Heart left ventricle (tissue), 16 donors: ENCODE data around the gene PATJ. TPM values are rescaled to one million over a fixed set of nuclear protein-coding genes. Genes with fewer than 3 reads are reported as not detected.
"Not testable (repeated sequence)": the region's sequence is repeated elsewhere in the genome, so short reads cannot be mapped to it uniquely, and the experiment has no call there.

ENCODE experiments used
- ATAC-seq, 4 donors: fragments of 200-7000 bp; cut with Tn5 transposase; one replicate each; pipeline ENCODE4 v1.9.1; 2020 to 2022; ENCODE audit warnings: moderate library complexity in 4 of 4, mild to moderate bottlenecking in 3 of 4, moderate number of reproducible peaks in 1 of 4
- DNase-seq, 5 donors: peaks; one replicate each; pipeline ENCODE4 v3.0.0-alpha.2; 2020
- H3K27ac ChIP-seq, 12 donors: fragments of 200-600 bp; sonication (generic) in 4 of 12; one replicate each; pipeline versions ENCODE4 v1.5.0 to v1.8.0; 2016 to 2022; ENCODE audit warnings: mild to moderate bottlenecking in 2 of 12
- H3K27me3 ChIP-seq, 9 donors: fragments of 200-600 bp; sonication (generic) in 2 of 9; one replicate each; pipeline versions ENCODE4 v1.5.1 to v1.8.0; 2016 to 2022; ENCODE audit warnings: mild to moderate bottlenecking in 3 of 9
- H3K36me3 ChIP-seq, 9 donors: fragments of 200-600 bp; sonication (generic) in 2 of 9; one replicate each; pipeline versions ENCODE4 v1.5.0 to v1.8.0; 2018 to 2022; ENCODE audit warnings: mild to moderate bottlenecking in 2 of 9
- H3K4me1 ChIP-seq, 12 donors: fragments of 200-600 bp; sonication (generic) in 4 of 12; one replicate each; pipeline versions ENCODE4 v1.5.0 to v1.8.0; 2016 to 2022; ENCODE audit warnings: mild to moderate bottlenecking in 3 of 12
- H3K4me3 ChIP-seq, 12 donors: fragments of 200-600 bp; sonication (generic) in 4 of 12; one replicate each; pipeline versions ENCODE4 v1.5.0 to v1.8.0; 2017 to 2022; ENCODE audit warnings: mild to moderate bottlenecking in 9 of 12, moderate library complexity in 4 of 12
- H3K9me3 ChIP-seq, 12 donors: fragments of 200-600 bp; sonication (generic) in 4 of 12; one replicate each; pipeline versions ENCODE4 v1.5.0 to v1.8.0; 2016 to 2022; ENCODE audit warnings: mild to moderate bottlenecking in 1 of 12
- CTCF ChIP-seq, 12 donors: fragments of 200-600 bp; sonication (generic) in 4 of 12; IDR thresholded peaks; one replicate each; pipeline versions ENCODE4 v1.5.0 to v1.8.0; 2018 to 2022; ENCODE audit warnings: antibody characterized with exemption in 12 of 12, mild to moderate bottlenecking in 5 of 12
- POLR2A ChIP-seq, 2 donors: fragments of 450-650 bp; IDR thresholded peaks; one replicate each; pipeline ENCODE4 v1.6.1; 2017; ENCODE audit warnings: antibody characterized with exemption in 2 of 2, mild to moderate bottlenecking in 2 of 2, moderate library complexity in 2 of 2
- WGBS, 4 donors: extraction: QIAGEN DNeasy Blood & Tissue Kit in 2 of 4; methylation state at CpG; one replicate each; pipeline versions ENCODE4 v1.1.5 to v1.1.7; 2013 to 2018; 5-methylcytosine and 5-hydroxymethylcytosine counted together
- intact Hi-C, 10 donors: fragments of 100-400 bp; cut with DNase I; formaldehyde crosslinking; loops; one replicate each; pipeline versions ENCODE4 v1.11.1 to v1.14.2; 2022
- polyA plus RNA-seq, 2 donors: library from polyadenylated mRNA; stranded (reverse); fragments of 200-250 nt; gene quantifications; one replicate each; pipeline ENCODE4 v1.2.3, GENCODE V29; 2013
- total RNA-seq, 9 donors: library from RNA; depleted of rRNA in 2 of 9; stranded (reverse); fragments of >200 nt in 2 of 9; fragmentation: NEBNext Ultra II Directional in 3 of 9; extraction: Animal tissue kit (Norgen Biotek cat#: 25700) in 3 of 9; gene quantifications; one replicate each; pipeline versions ENCODE4 v1.1.0 to v1.2.4, GENCODE V29; 2016 to 2023
- donor health status: ischemic (EF 13 %, LVEDD 7.1; RV severe dilation, severe dysfunction).
- donor health status: healthy with polysubstance abuse.
- donor health status: DM: no; HTN: yes; CAD: no.
- donor health status: DM: no; HTN: no; CAD: no.
- donor health status: ischemic (EF 25% LVEDD 6.9; RV normal size, moderate dysfunction).
- donor health status: ischemic (EF 25% LVEDD 5.7; RV mildly dilated, moderate dysfunction).
- donor health status: healthy.
- donor health status: DM: yes; HTN: yes; CAD: no.
- donor health status: ischemic (EF 35%, LVEDD 5.7; RV mildly dilated, moderate dysfunction).
- donor health status: nonischemic (EF 11% LVEDD 7.7; RV severe dilation, severe dysfunction).
- donor health status: DM: yes; HTN: yes; CAD: no.
- donor health status: PGD.
- donor health status: ischemic (EF 29% LVEDD 5.4; RV normal size, mild dysfunction).
- donor health status: nonischemic (EF 23%, LVEDD 6.1; RV moderate dilation, normal function).

PATJ gene
- total and polyA plus RNA-seq, 11 donors: 6.6 to 190 (median 105) TPM

- Histone ChIP-seq H3K27me3 (no peaks in the 10 kb centered on the region), H3K4me3 (no peak overlapping the region), H3K27ac (no peak overlapping the region), H3K36me3 (peaks cover 0 to 68% (median 53%) of the 10 kb centered on the region in 9 donors), H3K4me1 (peaks cover 0 to 9% (median 0%) of the 10 kb centered on the region in 12 donors), H3K9me3 (no peaks in the 10 kb centered on the region)
- no peak for ATAC-seq
- WGBS, 4 donors: 86 to 93% (median 91%) methylated on average over 7 of the region's 7 CpGs
- intact Hi-C loops: no loop called here
- no peak for DNase-seq
- TF ChIP-seq POLR2A (IDR thresholded peaks at IDR 0.05): no peak
- no peak for TF ChIP-seq CTCF (IDR thresholded peaks at IDR 0.05)
Observed at GRCh38 chr1:61708953-61709907, 33.0 kb upstream of the PATJ start.

- peaks cover 0 to 61% (median 47%) of the 10 kb centered on the region in 9 donors for H3K36me3 ChIP-seq
- no peak for ATAC-seq
- no peak for DNase-seq
- no peak overlapping the region for H3K4me3 ChIP-seq
- no peaks in the 10 kb centered on the region for H3K27me3 ChIP-seq
- intact Hi-C loops: no loop called here
- no peaks in the 10 kb centered on the region for H3K9me3 ChIP-seq
- H3K27ac ChIP-seq: no peak overlapping the region
- H3K4me1 ChIP-seq: peaks cover 0 to 9% (median 0%) of the 10 kb centered on the region in 12 donors
- TF ChIP-seq POLR2A (IDR thresholded peaks at IDR 0.05) (no peak), CTCF (IDR thresholded peaks at IDR 0.05) (no peak)
- 80 to 88% (median 86%) methylated on average over 2 of the region's 2 CpGs for WGBS, 4 donors
Observed at GRCh38 chr1:61709908-61710289, 32.4 kb upstream of the PATJ start.

- ATAC-seq, H3K27ac ChIP-seq, DNase-seq, H3K27me3 ChIP-seq, H3K4me1 ChIP-seq, intact Hi-C loops, H3K9me3 ChIP-seq, H3K4me3 ChIP-seq: not testable (repeated sequence)
- 95 to 98% (median 96%) methylated on average over 4 of the region's 4 CpGs for WGBS, 4 donors
- peaks cover 0 to 48% (median 33%) of the 10 kb centered on the region in 9 donors for H3K36me3 ChIP-seq
Observed at GRCh38 chr1:61711257-61711656, 31.0 kb upstream of the PATJ start.

- H3K27me3 ChIP-seq: no peaks in the 10 kb centered on the region
- H3K36me3 ChIP-seq: peaks cover 0 to 42% (median 30%) of the 10 kb centered on the region in 9 donors
- H3K27ac ChIP-seq: no peak overlapping the region
- no peaks in the 10 kb centered on the region for H3K9me3 ChIP-seq
- TF ChIP-seq CTCF (IDR thresholded peaks at IDR 0.05): no peak
- no peak overlapping the region for H3K4me3 ChIP-seq
- no peak for DNase-seq
- H3K4me1 ChIP-seq: peaks cover 0 to 9% (median 0%) of the 10 kb centered on the region in 12 donors
- intact Hi-C loops: no loop called here
- no peak for ATAC-seq
Observed at GRCh38 chr1:61711969-61712368, 30.3 kb upstream of the PATJ start.

- H3K4me3 ChIP-seq, intact Hi-C loops, H3K27ac ChIP-seq, H3K9me3 ChIP-seq, H3K27me3 ChIP-seq, DNase-seq, ATAC-seq: not testable (repeated sequence)
- WGBS, 4 donors: 96 to 98% (median 96%) methylated on average over 8 of the region's 8 CpGs
- peaks cover 0 to 22% (median 10%) of the 10 kb centered on the region in 12 donors for H3K4me1 ChIP-seq
- H3K36me3 ChIP-seq: peaks cover 0 to 49% (median 8%) of the 10 kb centered on the region in 9 donors
Observed at GRCh38 chr1:61718996-61719663, 23.1 kb upstream of the PATJ start.
